ENCODE data around the gene IL20.

IL20 gene, protein sequence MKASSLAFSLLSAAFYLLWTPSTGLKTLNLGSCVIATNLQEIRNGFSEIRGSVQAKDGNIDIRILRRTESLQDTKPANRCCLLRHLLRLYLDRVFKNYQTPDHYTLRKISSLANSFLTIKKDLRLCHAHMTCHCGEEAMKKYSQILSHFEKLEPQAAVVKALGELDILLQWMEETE

GRCh38 chr1:206864939-206865671 is at the start of gene IL20:
IL20 (plus strand) TSS chr1:206865623; CDS start chr1:206865853, 230 bp downstream.
- peak; percentile 96 for DNase-seq

- DNase-seq = no peak
These were observed 48.8 kb upstream of the IL20 start for GRCh38 chr1:206816390-206817287.

- DNase-seq = no peak
These were observed 43.9 kb upstream of the IL20 start for GRCh38 chr1:206821493-206821892.

- DNase-seq = no peak
These were observed 41.7 kb upstream of the IL20 start for GRCh38 chr1:206823727-206824126.

GRCh38 chr1:206824331-206824730 is 41.1 kb upstream of the IL20 start:
- DNase-seq = no peak

DNA sequence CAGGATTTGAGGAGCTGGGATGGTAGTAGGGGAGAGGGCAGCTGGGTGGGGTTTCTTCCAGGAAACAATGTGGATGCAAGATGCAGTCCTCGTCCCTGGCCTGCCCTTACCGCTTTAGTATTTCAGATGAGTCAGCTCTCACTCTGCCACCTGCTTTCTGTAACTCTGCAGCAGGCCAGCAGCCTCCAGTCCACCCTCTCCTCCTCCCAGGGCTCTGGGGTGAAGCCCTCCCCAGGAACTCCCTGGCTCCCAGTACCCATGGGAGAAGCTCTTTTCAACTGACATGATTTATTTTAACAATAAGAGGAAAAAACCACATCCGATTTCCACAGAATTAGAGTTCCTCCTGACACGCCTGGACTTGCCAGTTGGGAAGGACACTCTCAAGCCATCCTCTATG is 39.0 kb upstream of the IL20 start:
- DNase-seq = no peak

- no peak for DNase-seq
These were observed 37.4 kb upstream of the IL20 start for GRCh38 chr1:206828061-206828460.

DNA sequence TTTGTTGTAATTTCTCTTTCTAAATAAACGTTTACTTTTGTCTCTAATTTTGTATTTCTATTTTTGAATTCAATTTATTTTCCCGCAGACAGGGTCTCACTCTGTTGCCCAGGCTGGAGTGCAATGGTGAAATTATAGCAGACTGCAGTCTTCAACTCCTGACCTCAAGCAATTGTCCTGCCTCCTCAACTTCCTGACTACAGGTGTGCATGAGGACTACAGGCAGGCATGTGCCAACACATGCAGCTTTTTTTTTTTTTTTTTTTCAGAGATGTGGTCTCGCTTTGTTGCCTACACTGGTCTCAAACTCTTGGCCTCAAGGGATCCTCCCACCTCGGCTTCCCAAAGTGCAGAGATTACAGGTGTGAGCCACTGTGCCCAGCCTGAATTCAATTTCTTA is 36.7 kb upstream of the IL20 start:
- no peak for DNase-seq

DNA sequence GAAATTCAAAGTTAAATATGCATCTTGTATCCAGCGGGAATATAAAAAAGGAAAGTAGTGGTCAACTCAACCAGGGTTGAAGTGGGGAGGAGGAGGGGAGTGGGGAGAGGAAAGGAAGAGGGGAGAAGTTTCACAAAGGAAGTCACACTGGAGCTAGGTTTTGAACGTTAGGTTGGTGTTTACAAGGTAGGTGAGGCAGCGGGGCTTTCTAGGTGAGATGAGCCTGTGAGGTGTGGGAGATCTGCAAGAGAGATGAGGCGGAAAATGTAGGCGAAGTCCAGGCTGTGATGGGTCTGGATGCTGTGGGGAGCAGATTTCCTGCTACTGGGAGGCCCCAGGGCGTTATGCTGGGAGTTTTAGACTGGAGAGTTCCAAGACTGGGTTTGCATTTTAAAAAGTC is 36.1 kb upstream of the IL20 start:
- DNase-seq = no peak

DNA sequence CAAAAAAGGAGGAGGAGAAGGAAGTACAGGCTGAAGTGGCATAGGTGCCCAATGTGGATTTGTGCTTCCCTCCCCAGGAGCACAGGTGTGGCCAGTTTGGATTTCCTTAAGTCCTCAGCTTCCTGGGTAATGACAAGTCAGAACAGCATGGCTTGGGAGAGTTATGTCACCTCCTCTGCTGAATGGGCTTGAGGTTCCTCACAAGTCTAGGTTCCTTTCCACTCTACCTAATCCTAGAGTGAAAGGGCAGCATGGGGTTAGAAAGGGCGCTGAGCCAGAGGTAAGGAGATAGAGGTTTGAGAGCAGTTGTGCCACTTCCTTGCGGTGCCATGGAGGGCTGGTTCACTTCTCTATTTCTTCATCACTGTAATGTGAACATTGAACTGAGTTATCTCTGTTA is 35.5 kb upstream of the IL20 start:
- DNase-seq = no peak

- DNase-seq = no peak
These were observed 33.8 kb upstream of the IL20 start for GRCh38 chr1:206831650-206832049.

GRCh38 chr1:206832352-206832880 is 33.0 kb upstream of the IL20 start:
- no peak for DNase-seq

GRCh38 chr1:206833106-206833680 is 32.2 kb upstream of the IL20 start:
- no peak for DNase-seq

DNA sequence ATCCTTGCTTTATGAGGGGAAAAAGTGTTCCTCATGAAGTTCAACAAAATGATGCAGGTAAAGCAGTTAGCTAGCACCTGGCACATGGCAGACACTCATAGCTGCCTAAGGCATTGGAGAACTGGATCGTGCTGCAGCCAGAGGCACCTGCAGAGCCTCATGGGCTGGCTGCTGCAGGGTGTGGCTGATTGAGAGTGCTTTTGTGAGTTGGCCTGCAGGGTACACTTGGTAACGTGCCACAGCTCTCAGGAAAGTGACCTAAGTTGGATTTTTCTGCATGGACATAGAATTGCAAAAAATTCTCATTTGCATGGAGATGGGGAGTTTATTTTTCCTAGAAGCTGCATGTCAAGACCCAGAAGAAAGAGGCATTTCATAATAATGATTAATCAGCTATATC is 31.6 kb upstream of the IL20 start:
- DNase-seq = no peak

DNA sequence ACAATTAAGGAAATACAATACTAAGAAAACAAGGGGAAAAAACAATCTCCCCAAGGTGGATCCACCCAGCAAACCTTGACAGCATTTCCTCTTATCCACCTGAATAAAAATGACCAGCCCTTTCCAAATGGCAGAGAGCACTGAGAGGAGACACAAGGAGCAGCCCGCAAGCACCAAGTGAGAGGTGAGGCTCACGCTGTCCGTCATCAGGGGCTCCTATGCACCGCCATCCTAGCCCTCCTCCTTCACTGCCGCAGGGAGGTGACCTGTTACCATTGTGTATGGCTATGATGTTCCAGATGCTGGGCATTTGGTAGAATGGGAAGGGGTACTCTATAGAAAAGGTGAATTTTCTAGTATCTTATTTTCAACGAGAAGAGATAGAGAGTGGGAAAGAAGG is 31.2 kb upstream of the IL20 start:
- no peak for DNase-seq

- DNase-seq = no peak
These were observed 30.7 kb upstream of the IL20 start for GRCh38 chr1:206834711-206835110.

- DNase-seq = no peak
These were observed 30.2 kb upstream of the IL20 start for GRCh38 chr1:206835186-206835585.

- DNase-seq = no peak
These were observed 29.3 kb upstream of the IL20 start for GRCh38 chr1:206836111-206836510.

- no peak for DNase-seq
These were observed 26.3 kb upstream of the IL20 start for GRCh38 chr1:206839006-206839560.

GRCh38 chr1:206839857-206840256 is 25.6 kb upstream of the IL20 start:
- DNase-seq = no peak

- no peak for DNase-seq
These were observed 23.7 kb upstream of the IL20 start for GRCh38 chr1:206841609-206842323.

DNA sequence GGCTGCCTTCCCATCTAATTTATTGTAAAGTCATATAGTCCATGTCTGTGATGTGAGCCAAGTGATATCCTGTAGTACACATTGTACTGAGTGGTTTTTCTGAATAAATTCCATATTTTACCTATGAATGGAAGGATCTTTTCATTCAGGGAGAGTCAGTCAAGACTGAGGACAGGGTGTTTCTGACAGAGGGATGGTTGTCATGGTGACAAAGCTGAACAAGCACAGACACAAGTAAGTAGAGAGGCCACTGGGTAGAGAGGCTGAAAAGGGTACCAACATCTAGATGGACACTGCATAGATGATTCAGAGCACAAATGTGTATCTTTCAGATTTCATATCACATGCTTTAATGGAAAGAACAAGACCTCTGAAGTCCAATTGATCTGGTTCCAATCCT is 22.6 kb upstream of the IL20 start:
- DNase-seq = no peak

All from activated CD4-positive, alpha-beta T cell treated with anti-CD3 and anti-CD28 coated beads, Interleukin-2, amount 50 U/mL, for 48 hours (primary cell).